NCI-H460 (cell line): ENCODE measurements around the gene RASSF4. TPM values are rescaled to one million over a fixed set of nuclear protein-coding genes. Genes with fewer than 3 reads are reported as not detected.
"Not testable (repeated sequence)": the region's sequence is repeated elsewhere in the genome, so short reads cannot be mapped to it uniquely, and the experiment has no call there.

Source experiments
- DNase-seq: peaks from one replicate; pipeline ENCODE4 v3.0.0-alpha.2; 2016; ENCODE audit warnings: low read depth; ENCODE audit errors: extremely low read depth
- total RNA-seq: library from RNA; depleted of rRNA; stranded (reverse); fragments of >200 nt; shearing (Covaris generic); gene quantifications from 2 replicates; pipeline ENCODE4 v1.2.3, GENCODE V29; 2014

RASSF4 gene
- total RNA-seq, 1 experiment from 2014 or later = 0.94 TPM

DNA sequence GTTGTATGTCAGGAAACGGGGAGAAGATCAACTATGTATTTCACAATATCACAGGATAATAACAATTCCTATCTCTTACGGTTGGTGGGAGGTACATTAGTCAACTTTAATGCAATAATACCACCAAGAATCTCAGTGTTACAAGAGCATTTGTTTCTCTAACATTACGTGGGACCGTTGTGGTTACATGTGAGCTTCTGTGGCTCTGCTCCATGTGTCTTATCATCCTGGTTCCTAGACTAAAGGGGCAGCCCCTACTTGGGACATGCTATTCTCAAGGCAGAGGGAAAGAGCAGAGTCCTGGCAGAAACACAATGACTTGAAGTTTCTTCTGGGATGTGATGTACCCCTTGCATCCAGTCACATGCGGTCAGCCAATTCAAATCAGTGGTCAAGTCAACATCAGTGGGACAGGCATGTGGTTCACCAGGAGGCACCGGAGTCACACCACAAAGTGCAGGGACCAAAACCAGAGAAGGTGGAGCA lies 38.6 kb downstream of the RASSF4 start:
- DNase-seq = no peak

GRCh38 chr10:45000138-45000751 lies 40.6 kb downstream of the RASSF4 start:
- DNase-seq = no peak

DNA sequence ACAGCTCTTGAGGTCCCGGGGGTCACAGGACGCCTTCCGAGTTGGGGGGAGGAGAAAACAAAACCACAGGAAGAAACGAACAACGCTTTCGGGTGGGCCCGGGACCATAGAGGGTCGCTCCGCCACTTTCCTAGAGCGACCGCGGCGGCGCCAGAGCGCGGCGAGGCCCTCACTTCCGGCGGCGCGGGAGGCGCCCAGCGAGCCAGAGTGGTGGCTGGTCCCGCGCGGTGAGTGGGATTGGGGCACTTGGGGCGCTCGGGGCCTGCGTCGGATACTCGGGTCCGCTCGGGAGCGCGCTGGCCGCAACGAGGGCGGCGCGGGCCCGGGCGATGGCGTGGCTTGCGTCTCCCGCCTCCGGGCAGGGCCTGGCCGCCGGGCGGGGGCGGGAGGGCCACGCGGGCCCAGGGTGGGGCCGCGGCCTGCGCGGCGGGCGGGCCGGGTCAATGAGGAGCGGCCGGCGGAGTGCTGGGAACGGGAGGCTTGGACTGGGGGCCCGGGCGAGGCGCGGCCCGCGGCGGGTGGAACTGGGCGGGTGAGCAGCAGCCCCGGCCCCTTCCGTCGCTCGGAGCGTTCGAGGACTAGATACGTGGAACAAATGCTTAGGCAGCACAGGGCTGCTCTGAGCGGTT lies 41.3 kb downstream of the RASSF4 start, which contains the start of gene ZNF22:
Gene ZNF22, plus strand, starts transcription at position 172 of the 629 bp plus-strand sequence. CDS start 2,446 bp downstream, outside the sequence.
- DNase-seq = no peak

DNA sequence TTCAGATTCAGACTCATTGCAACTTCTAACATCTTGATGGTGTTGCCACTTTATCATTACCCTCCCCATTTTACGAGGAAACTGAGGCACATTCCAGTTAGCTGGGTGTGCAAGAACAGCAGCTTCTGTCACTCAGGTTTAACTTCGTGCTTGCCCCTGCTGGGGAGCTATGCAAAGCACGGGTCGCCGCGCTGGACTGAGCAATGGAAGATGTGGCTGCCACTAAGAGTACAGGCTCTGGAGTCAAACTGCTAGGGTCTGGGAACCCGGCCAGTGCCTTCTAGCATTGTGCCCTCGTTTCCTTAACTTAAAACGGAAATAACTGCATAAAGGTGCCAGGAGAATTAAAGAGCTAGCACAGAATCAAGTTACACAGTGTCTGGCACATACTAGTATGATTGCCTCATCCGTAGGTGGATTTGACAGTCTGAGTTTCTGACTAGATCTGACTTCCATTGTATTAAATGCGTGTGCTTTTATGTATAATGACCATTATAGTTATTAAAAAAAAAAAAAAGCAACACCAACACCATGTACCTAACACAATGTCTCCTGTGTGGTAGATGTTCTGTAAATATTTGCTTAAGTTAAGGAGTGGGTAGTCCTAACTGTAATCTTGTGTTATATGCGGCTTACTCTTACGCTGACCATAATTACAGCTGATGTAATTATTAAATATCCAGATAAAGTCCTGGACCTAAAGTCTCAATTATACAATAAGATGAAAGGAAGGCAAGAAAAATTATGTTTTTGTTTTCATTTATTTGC lies 42.0 kb downstream of the RASSF4 start:
- no peak for DNase-seq

DNA sequence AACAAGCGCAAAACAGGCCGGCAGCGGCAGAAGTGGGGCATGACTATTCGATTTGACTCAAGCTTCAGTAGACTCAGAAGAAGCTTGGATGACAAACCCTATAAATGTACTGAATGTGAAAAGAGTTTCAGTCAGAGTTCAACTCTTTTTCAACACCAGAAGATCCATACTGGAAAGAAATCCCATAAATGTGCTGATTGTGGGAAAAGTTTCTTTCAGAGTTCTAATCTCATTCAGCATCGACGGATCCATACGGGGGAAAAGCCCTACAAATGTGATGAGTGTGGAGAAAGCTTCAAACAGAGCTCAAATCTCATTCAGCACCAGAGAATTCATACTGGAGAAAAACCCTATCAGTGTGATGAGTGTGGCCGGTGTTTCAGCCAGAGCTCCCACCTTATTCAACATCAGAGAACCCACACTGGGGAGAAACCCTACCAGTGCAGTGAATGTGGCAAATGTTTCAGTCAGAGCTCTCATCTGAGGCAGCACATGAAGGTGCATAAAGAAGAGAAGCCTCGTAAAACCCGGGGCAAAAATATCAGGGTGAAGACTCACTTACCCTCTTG lies 43.9 kb downstream of the RASSF4 start:
- DNase-seq = no peak

DNA sequence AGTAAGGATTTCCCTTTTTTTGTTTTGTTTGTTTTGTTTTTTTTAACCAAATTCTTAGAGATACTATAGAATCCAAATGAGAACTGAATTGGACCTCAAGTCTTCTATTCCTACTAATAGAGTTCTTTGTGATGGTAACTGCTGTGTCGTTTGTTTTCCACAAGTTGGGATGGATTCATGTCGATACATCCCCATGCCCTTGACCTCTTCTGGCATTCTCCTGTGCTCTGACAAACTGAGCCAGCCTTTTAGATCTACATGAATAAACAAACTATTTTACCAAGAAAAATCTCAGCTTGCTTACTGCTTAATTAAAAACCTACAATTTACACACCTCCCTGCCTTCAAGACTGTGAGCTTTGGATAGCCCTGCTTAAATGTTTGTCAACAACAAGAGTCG lies 45.1 kb downstream of the RASSF4 start:
- DNase-seq = no peak

- DNase-seq = no peak
Measured at GRCh38 chr10:45005284-45005683, 45.7 kb downstream of the RASSF4 start.

DNA sequence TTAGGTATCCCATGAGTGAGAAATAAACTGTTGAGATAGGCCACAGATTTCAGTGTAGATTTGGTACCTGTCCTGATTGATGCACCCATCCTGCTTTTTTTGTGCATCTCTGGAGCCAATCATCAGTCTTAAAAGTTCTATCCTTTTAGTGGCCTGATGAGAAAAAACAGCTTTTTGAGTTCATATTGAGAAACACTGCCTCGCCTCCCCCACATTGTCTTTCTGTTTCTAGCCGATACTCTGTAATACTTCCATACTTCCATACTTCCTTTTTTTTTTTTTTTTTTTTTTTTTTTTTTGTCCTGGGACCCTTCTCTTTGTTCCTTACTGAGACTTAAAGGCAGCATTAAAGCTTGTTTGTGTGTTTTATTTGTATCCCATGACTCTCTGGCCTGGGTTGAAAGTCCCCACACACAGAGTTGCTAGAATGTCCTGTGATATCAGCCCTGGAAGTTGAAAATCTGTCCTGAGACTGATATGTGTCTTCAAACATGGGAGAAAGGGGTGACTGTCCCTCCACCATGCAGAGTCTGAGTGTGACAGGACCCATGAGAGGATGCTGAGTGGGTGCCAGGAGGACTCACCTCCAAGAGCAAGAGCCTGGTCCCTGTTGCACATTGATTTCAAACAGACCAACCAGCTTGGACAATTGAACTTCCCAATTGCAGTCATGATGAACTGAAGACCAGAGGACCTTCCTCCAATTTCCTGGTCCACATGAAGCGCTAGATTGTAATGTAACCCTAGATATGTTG lies 46.9 kb downstream of the RASSF4 start:
- no peak for DNase-seq

DNA sequence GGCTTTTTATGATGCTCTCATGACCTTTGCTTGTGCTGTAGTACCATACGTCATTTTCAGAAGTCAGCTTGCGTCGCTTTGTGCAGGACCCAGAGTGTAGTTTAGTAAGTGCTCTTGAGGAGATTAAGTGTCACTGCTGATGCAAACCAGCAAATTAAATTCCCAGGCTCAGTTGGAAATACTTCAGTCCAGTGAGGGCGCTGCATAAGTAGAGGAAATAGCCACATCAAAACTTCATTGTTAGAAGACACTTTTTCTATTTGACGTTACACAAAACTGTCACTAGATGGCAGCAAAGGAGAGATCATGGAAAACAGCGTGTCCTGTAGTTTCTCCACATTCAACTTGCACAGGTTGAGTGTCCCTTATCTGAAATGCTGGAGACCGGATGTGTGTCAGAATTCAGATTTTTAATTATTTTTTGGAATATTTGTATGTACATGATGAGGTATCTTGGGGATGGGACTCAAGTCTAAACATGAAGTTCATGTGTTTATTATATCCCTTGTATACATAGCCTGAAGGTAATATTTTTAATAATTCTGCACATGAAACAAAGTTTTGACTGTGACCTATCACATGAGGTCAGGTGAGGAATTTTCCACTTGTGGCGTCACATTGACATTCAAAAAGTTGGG lies 49.0 kb downstream of the RASSF4 start:
- peak; percentile 84 for DNase-seq

DNA sequence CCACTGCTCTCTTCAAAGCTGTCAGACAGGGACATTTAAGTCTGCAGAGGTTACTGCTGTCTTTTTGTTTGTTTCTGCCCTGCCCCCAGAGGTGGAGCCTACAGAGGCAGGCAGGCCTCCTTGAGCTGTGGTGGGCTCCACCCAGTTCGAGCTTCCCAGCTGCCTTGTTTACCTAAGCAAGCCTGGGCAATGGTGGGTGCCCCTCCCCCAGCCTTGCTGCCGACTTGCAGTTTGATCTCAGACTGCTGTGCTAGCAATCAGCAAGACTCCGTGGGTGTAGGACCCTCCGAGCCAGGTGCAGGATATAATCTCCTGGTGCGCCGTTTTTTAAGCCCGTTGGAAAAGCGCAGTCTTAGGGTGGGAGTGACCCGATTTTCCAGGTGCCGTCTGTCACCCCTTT lies 55.0 kb downstream of the RASSF4 start:
- DNase-seq = not testable (repeated sequence)

DNA sequence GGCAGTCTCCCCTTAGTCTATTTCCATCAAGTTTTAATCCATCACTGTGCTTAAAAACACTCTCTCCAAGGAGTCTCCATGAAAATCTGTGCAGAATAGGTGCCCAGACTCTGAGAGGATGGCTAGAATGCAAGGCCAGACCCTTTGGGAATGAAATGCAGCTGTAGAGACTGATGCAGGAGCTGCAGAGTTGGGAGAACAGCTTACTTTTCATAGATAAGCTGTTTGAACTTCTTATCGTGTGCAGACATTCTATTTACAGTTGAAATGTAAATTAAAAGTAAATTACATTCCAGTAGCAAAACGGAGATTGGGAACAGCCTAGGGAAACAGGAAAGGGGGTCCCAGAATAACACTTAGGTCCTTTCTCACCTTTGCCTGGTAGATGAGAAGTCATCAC lies 56.0 kb downstream of the RASSF4 start:
- DNase-seq = no peak

GRCh38 chr10:45023426-45023825 lies 63.8 kb downstream of the RASSF4 start:
- DNase-seq = no peak

- DNase-seq = no peak
Measured at GRCh38 chr10:45034301-45034700, 74.7 kb downstream of the RASSF4 start.

DNA sequence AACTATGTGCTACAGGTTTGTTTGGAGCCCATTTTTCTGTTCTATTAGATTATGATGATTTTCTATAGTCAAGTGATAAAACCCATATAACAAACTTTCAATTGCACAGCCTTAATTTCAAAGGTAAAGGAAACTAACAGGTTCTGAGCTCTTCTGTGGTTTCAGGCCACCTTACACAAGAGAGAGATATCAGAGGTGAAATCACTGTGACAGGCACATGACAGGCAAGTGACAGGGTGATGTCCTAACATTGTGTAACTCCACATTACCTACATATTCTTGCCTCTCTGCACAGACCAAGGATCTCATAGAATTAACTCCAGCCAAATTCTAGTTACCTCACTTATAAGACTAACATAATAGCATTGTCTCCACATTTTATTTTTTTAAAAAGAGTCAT lies 76.1 kb downstream of the RASSF4 start:
- DNase-seq = no peak

- DNase-seq = no peak
Measured at GRCh38 chr10:45040921-45041542, 81.4 kb downstream of the RASSF4 start.

GRCh38 chr10:45044290-45044689 lies 84.7 kb downstream of the RASSF4 start:
- no peak for DNase-seq
